Activated naive CD8-positive, alpha-beta T cell treated with anti-CD3 and anti-CD28 coated beads for 36 hours (primary cell): Measurements from ENCODE around the gene TCF7L1. TPM values are rescaled to one million over a fixed set of nuclear protein-coding genes. Genes with fewer than 3 reads are reported as not detected.
"Not testable (repeated sequence)": the region's sequence is repeated elsewhere in the genome, so short reads cannot be mapped to it uniquely, and the experiment has no call there.

Experiments used
- DNase-seq: peaks from one replicate; pipeline ENCODE4 v3.0.0; 2021
- H3K27ac Mint-ChIP-seq: one replicate; pipeline ENCODE4 v1.8.0; 2022; ENCODE audit warnings: mild to moderate bottlenecking, moderate library complexity, mixed read lengths
- H3K27me3 Mint-ChIP-seq: one replicate; pipeline ENCODE4 v1.8.0; 2022; ENCODE audit warnings: mild to moderate bottlenecking, mixed read lengths
- H3K36me3 Mint-ChIP-seq: one replicate; pipeline ENCODE4 v1.8.0; 2021; ENCODE audit warnings: mild to moderate bottlenecking, mixed read lengths
- H3K4me1 Mint-ChIP-seq: one replicate; pipeline ENCODE4 v1.8.0; 2021; ENCODE audit warnings: mixed read lengths
- H3K4me3 Mint-ChIP-seq: one replicate; pipeline ENCODE4 v1.8.0; 2022; ENCODE audit warnings: mild to moderate bottlenecking, moderate library complexity, mixed read lengths
- H3K9me3 Mint-ChIP-seq: one replicate; pipeline ENCODE4 v1.8.0; 2022; ENCODE audit warnings: mixed read lengths
- total RNA-seq, 2 experiments: library from RNA; stranded (reverse); gene quantifications; one replicate each; pipeline ENCODE4 v1.2.3, GENCODE V29; 2021

Gene TCF7L1
- total RNA-seq, 2 experiments from 2014 or later: 0.06 TPM; not detected in 1

- no peaks in the 10 kb centered on the region for H3K9me3 Mint-ChIP-seq
- DNase-seq: no peak
- no peak overlapping the region for H3K4me3 Mint-ChIP-seq
- H3K27me3 Mint-ChIP-seq: peaks cover 16% of the 10 kb centered on the region
- H3K27ac Mint-ChIP-seq: no peak overlapping the region
- H3K4me1 Mint-ChIP-seq: no peaks in the 10 kb centered on the region
- no peaks in the 10 kb centered on the region for H3K36me3 Mint-ChIP-seq
Measured at GRCh38 chr2:85114586-85115330, 18.4 kb upstream of the TCF7L1 start.

GRCh38 chr2:85116207-85116606 is 17.0 kb upstream of the TCF7L1 start:
- Mint-ChIP-seq H3K4me1 (no peaks in the 10 kb centered on the region), H3K27me3 (peaks cover 16% of the 10 kb centered on the region), H3K9me3 (no peaks in the 10 kb centered on the region), H3K27ac (no peak overlapping the region), H3K36me3 (no peaks in the 10 kb centered on the region), H3K4me3 (no peak overlapping the region)
- DNase-seq: no peak

GRCh38 chr2:85119900-85120299 is 13.3 kb upstream of the TCF7L1 start:
- Mint-ChIP-seq H3K9me3 (no peaks in the 10 kb centered on the region), H3K27me3 (peaks cover 8% of the 10 kb centered on the region), H3K4me1 (no peaks in the 10 kb centered on the region), H3K27ac (no peak overlapping the region), H3K36me3 (no peaks in the 10 kb centered on the region), H3K4me3 (no peak overlapping the region)
- DNase-seq: no peak

- Mint-ChIP-seq H3K27ac (no peak overlapping the region), H3K4me3 (no peak overlapping the region), H3K36me3 (no peaks in the 10 kb centered on the region), H3K9me3 (no peaks in the 10 kb centered on the region), H3K4me1 (no peaks in the 10 kb centered on the region), H3K27me3 (peaks cover 8% of the 10 kb centered on the region)
- no peak for DNase-seq
Measured at GRCh38 chr2:85120363-85120762, 12.8 kb upstream of the TCF7L1 start.

GRCh38 chr2:85126462-85126861 is 6.7 kb upstream of the TCF7L1 start:
- not testable (repeated sequence) for DNase-seq, H3K27ac Mint-ChIP-seq, H3K36me3 Mint-ChIP-seq, H3K4me3 Mint-ChIP-seq, H3K4me1 Mint-ChIP-seq, H3K9me3 Mint-ChIP-seq
- H3K27me3 Mint-ChIP-seq: peaks cover 20% of the 10 kb centered on the region

- Mint-ChIP-seq H3K4me3 (no peak overlapping the region), H3K9me3 (no peaks in the 10 kb centered on the region), H3K36me3 (no peaks in the 10 kb centered on the region), H3K27ac (no peak overlapping the region), H3K27me3 (peaks cover 43% of the 10 kb centered on the region), H3K4me1 (peaks cover 4% of the 10 kb centered on the region)
- DNase-seq: no peak
Measured at GRCh38 chr2:85129861-85130260, 3.3 kb upstream of the TCF7L1 start.

- no peaks in the 10 kb centered on the region for H3K9me3 Mint-ChIP-seq
- H3K36me3 Mint-ChIP-seq: no peaks in the 10 kb centered on the region
- H3K27ac Mint-ChIP-seq: no peak overlapping the region
- no peak overlapping the region for H3K4me3 Mint-ChIP-seq
- H3K4me1 Mint-ChIP-seq: peaks cover 4% of the 10 kb centered on the region
- peaks cover 49% of the 10 kb centered on the region for H3K27me3 Mint-ChIP-seq
- DNase-seq: no peak
Measured at GRCh38 chr2:85130407-85130806, 2.8 kb upstream of the TCF7L1 start.

GRCh38 chr2:85131116-85131515 is 2.1 kb upstream of the TCF7L1 start:
- Mint-ChIP-seq H3K27ac (no peak overlapping the region), H3K4me3 (no peak overlapping the region), H3K9me3 (no peaks in the 10 kb centered on the region), H3K36me3 (no peaks in the 10 kb centered on the region), H3K4me1 (peaks cover 4% of the 10 kb centered on the region), H3K27me3 (peaks cover 55% of the 10 kb centered on the region)
- peak; percentile 2 for DNase-seq

- Mint-ChIP-seq H3K9me3 (no peaks in the 10 kb centered on the region), H3K4me1 (peaks cover 4% of the 10 kb centered on the region), H3K27ac (no peak overlapping the region), H3K36me3 (no peaks in the 10 kb centered on the region), H3K27me3 (peaks cover 57% of the 10 kb centered on the region), H3K4me3 (peak overlapping the region; percentile 76)
- DNase-seq: no peak
Measured at GRCh38 chr2:85132397-85132796, 795 bp upstream of the TCF7L1 start.

- peak overlapping the region; percentile 32 for H3K4me3 Mint-ChIP-seq
- H3K4me1 Mint-ChIP-seq: peaks cover 4% of the 10 kb centered on the region
- H3K9me3 Mint-ChIP-seq: no peaks in the 10 kb centered on the region
- peak; percentile 21 for DNase-seq
- no peaks in the 10 kb centered on the region for H3K36me3 Mint-ChIP-seq
- no peak overlapping the region for H3K27ac Mint-ChIP-seq
- H3K27me3 Mint-ChIP-seq: peaks cover 55% of the 10 kb centered on the region
Measured at GRCh38 chr2:85133751-85134254, 611 bp downstream of the TCF7L1 start.

- Mint-ChIP-seq H3K4me3 (peak overlapping the region; percentile 29), H3K27ac (no peak overlapping the region), H3K4me1 (peaks cover 4% of the 10 kb centered on the region), H3K36me3 (no peaks in the 10 kb centered on the region), H3K27me3 (peaks cover 61% of the 10 kb centered on the region), H3K9me3 (no peaks in the 10 kb centered on the region)
- DNase-seq: no peak
Measured at GRCh38 chr2:85134255-85134895, 1.2 kb downstream of the TCF7L1 start.

GRCh38 chr2:85134896-85135659 is 1.9 kb downstream of the TCF7L1 start:
- H3K4me3 Mint-ChIP-seq: peak overlapping the region; percentile 29
- H3K27ac Mint-ChIP-seq: no peak overlapping the region
- peaks cover 65% of the 10 kb centered on the region for H3K27me3 Mint-ChIP-seq
- no peaks in the 10 kb centered on the region for H3K9me3 Mint-ChIP-seq
- peaks cover 4% of the 10 kb centered on the region for H3K4me1 Mint-ChIP-seq
- no peaks in the 10 kb centered on the region for H3K36me3 Mint-ChIP-seq
- no peak for DNase-seq

- no peak overlapping the region for H3K27ac Mint-ChIP-seq
- peaks cover 4% of the 10 kb centered on the region for H3K4me1 Mint-ChIP-seq
- peaks cover 63% of the 10 kb centered on the region for H3K27me3 Mint-ChIP-seq
- DNase-seq: no peak
- no peak overlapping the region for H3K4me3 Mint-ChIP-seq
- H3K36me3 Mint-ChIP-seq: no peaks in the 10 kb centered on the region
- H3K9me3 Mint-ChIP-seq: no peaks in the 10 kb centered on the region
Measured at GRCh38 chr2:85135660-85135914, 2.4 kb downstream of the TCF7L1 start.

- Mint-ChIP-seq H3K27me3 (peaks cover 59% of the 10 kb centered on the region), H3K4me1 (peaks cover 4% of the 10 kb centered on the region), H3K9me3 (no peaks in the 10 kb centered on the region), H3K27ac (no peak overlapping the region), H3K36me3 (no peaks in the 10 kb centered on the region), H3K4me3 (no peak overlapping the region)
- DNase-seq: no peak
Measured at GRCh38 chr2:85137156-85137555, 4.0 kb downstream of the TCF7L1 start.

GRCh38 chr2:85143463-85144082 is 10.4 kb downstream of the TCF7L1 start:
- Mint-ChIP-seq H3K36me3 (no peaks in the 10 kb centered on the region), H3K9me3 (no peaks in the 10 kb centered on the region), H3K27ac (no peak overlapping the region), H3K4me1 (no peaks in the 10 kb centered on the region), H3K4me3 (no peak overlapping the region), H3K27me3 (peaks cover 27% of the 10 kb centered on the region)
- DNase-seq: no peak
